Neural cell (in vitro differentiated cells): Measurements from ENCODE around the gene ATG2B. TPM values are rescaled to one million over a fixed set of nuclear protein-coding genes. Genes with fewer than 3 reads are reported as not detected.

Experiments used
- H2AFZ ChIP-seq: fragments of 200-600, 300-800 bp; sonication (generic), shearing (Covaris generic); 2 replicates; pipeline ENCODE4 v1.6.0; 2014; ENCODE audit warnings: low read depth, mild to moderate bottlenecking, antibody characterized with exemption, low read length, moderate library complexity
- H3F3A ChIP-seq: fragments of 200-600 bp; shearing (Covaris generic); 2 replicates; pipeline ENCODE4 v1.6.1; 2016; ENCODE audit warnings: mild to moderate bottlenecking, moderate library complexity, mixed read lengths, antibody characterized with exemption, low read length; ENCODE audit not compliant: insufficient read depth, poor library complexity, severe bottlenecking
- H3K27ac ChIP-seq: fragments of 200-600, 300-800 bp; sonication (generic), shearing (Covaris generic); 2 replicates; pipeline ENCODE4 v1.5.1; 2014; ENCODE audit warnings: mild to moderate bottlenecking, low read length, moderate library complexity
- H3K27me3 ChIP-seq: fragments of 300-800, 200-600 bp; sonication (generic), shearing (Covaris generic); 2 replicates; pipeline ENCODE4 v1.6.0; 2014; ENCODE audit warnings: mild to moderate bottlenecking, low read depth, low read length, moderate library complexity; ENCODE audit not compliant: insufficient read depth
- H3K36me3 ChIP-seq: fragments of 300-800, 200-600 bp; sonication (generic), shearing (Covaris generic); 2 replicates; pipeline ENCODE4 v1.5.1; 2014; ENCODE audit warnings: mild to moderate bottlenecking, antibody characterized with exemption, low read length, moderate library complexity; ENCODE audit not compliant: insufficient read depth
- H3K4me2 ChIP-seq: fragments of 300-800, 200-600 bp; sonication (generic), shearing (Covaris generic); 2 replicates; pipeline ENCODE4 v1.6.0; 2014; ENCODE audit warnings: mild to moderate bottlenecking, low read length
- H3K4me3 ChIP-seq: fragments of 300-800, 200-600 bp; sonication (generic), shearing (Covaris generic); 2 replicates; pipeline ENCODE4 v1.5.1; 2014; ENCODE audit warnings: mild to moderate bottlenecking, low read length, moderate library complexity
- H3K79me2 ChIP-seq: fragments of 200-600 bp; shearing (Covaris generic); replicated peaks from 2 replicates; pipeline ENCODE4 v1.6.0; 2014; ENCODE audit warnings: mild to moderate bottlenecking, low read length, moderate library complexity; ENCODE audit not compliant: insufficient read depth
- H3K9ac ChIP-seq: fragments of 300-800, 200-600 bp; sonication (generic), shearing (Covaris generic); 2 replicates; pipeline ENCODE4 v1.6.1; 2016; ENCODE audit warnings: mild to moderate bottlenecking, low read length, mixed read lengths
- H3K9me2 ChIP-seq: fragments of 200-600 bp; shearing (Covaris generic); 2 replicates; pipeline ENCODE4 v1.6.1; 2016; ENCODE audit warnings: mild to moderate bottlenecking, low read length, mixed read lengths; ENCODE audit not compliant: insufficient read depth
- H3K9me3 ChIP-seq: fragments of 200-600, 300-800 bp; sonication (generic), shearing (Covaris generic); 2 replicates; pipeline ENCODE4 v1.6.1; 2016; ENCODE audit warnings: mild to moderate bottlenecking, mixed run types, low read length, moderate library complexity, mixed read lengths
- H4K20me1 ChIP-seq: fragments of 200-600 bp; shearing (Covaris generic); 2 replicates; pipeline ENCODE4 v1.6.1; 2016; ENCODE audit warnings: mild to moderate bottlenecking, mixed run types; ENCODE audit not compliant: insufficient read depth
- CTCF ChIP-seq: fragments of 450-650 bp; IDR thresholded peaks from 2 replicates; pipeline ENCODE4 v1.5.1; 2014; ENCODE audit warnings: antibody characterized with exemption, mild to moderate bottlenecking, moderate library complexity; ENCODE audit not compliant: poor library complexity, severe bottlenecking
- EP300 ChIP-seq: fragments of 450-650 bp; conservative IDR thresholded peaks from 2 replicates; pipeline ENCODE4 v1.6.1; 2014; ENCODE audit warnings: antibody characterized with exemption, mild to moderate bottlenecking, moderate library complexity; ENCODE audit not compliant: poor library complexity, severe bottlenecking
- EZH2 ChIP-seq: fragments of 200-600, 300-800 bp; shearing (Covaris generic), sonication (generic); IDR thresholded peaks from 2 replicates; pipeline ENCODE4 v1.6.1; 2014; ENCODE audit warnings: antibody characterized with exemption, low read length, borderline replicate concordance, mild to moderate bottlenecking; ENCODE audit not compliant: insufficient read depth, poor library complexity, severe bottlenecking
- MXI1 ChIP-seq: fragments of 450-650 bp; conservative IDR thresholded peaks from 2 replicates; pipeline ENCODE4 v1.6.1; 2014; ENCODE audit warnings: antibody characterized with exemption, mild to moderate bottlenecking; ENCODE audit not compliant: poor library complexity, severe bottlenecking
- POLR2AphosphoS5 ChIP-seq: IDR thresholded peaks from 2 replicates; pipeline ENCODE4 v1.6.1; 2012
- RAD21 ChIP-seq: fragments of 450-650 bp; conservative IDR thresholded peaks from 2 replicates; pipeline ENCODE4 v1.6.1; 2014; ENCODE audit warnings: antibody characterized with exemption, mild to moderate bottlenecking, moderate library complexity
- REST ChIP-seq: IDR thresholded peaks from 2 replicates; pipeline ENCODE4 v1.6.1; 2012; ENCODE audit warnings: borderline replicate concordance
- SMC3 ChIP-seq: fragments of 450-650 bp; conservative IDR thresholded peaks from 2 replicates; pipeline ENCODE4 v1.6.1; 2014; ENCODE audit warnings: antibody characterized with exemption, mild to moderate bottlenecking, moderate library complexity; ENCODE audit not compliant: poor library complexity
- TAF1 ChIP-seq: IDR thresholded peaks from 2 replicates; pipeline ENCODE4 v1.6.1; 2012; ENCODE audit warnings: low read depth
- polyA plus RNA-seq: library from polyadenylated mRNA; depleted of rRNA; stranded (reverse); fragments of >200 nt; gene quantifications from 2 replicates; pipeline ENCODE4 v1.2.3, GENCODE V29; 2014

Gene ATG2B
- polyA plus RNA-seq, 1 donor from 2014 or later = 16.2 TPM

GRCh38 chr14:96352708-96353107 is 10.4 kb downstream of the ATG2B start:
- Histone ChIP-seq H3K27me3 (no peaks in the 10 kb centered on the region), H3K36me3 (no peaks in the 10 kb centered on the region), H3K9me2 (no peaks in the 10 kb centered on the region), H2AFZ (no peak overlapping the region), H3K79me2 (peaks cover 6% of the 10 kb centered on the region), H3K4me3 (no peak overlapping the region), H4K20me1 (no peaks in the 10 kb centered on the region), H3K4me2 (no peak overlapping the region), H3F3A (no peaks in the 10 kb centered on the region), H3K27ac (no peak overlapping the region), H3K9ac (no peak overlapping the region), H3K9me3 (no peaks in the 10 kb centered on the region)
- TF ChIP-seq EP300 (no peak), REST (no peak), CTCF (no peak), SMC3 (no peak), MXI1 (no peak), RAD21 (no peak), TAF1 (no peak), POLR2AphosphoS5 (no peak), EZH2 (no peak)

GRCh38 chr14:96351986-96352385 is 11.2 kb downstream of the ATG2B start:
- H3K27me3 ChIP-seq = no peaks in the 10 kb centered on the region
- H3K27ac ChIP-seq = no peak overlapping the region
- no peaks in the 10 kb centered on the region for H3K36me3 ChIP-seq
- TF ChIP-seq RAD21 = no peak
- H3K9me3 ChIP-seq = no peaks in the 10 kb centered on the region
- H4K20me1 ChIP-seq = no peaks in the 10 kb centered on the region
- H3K4me3 ChIP-seq = no peak overlapping the region
- H3K4me2 ChIP-seq = no peak overlapping the region
- no peaks in the 10 kb centered on the region for H3K79me2 ChIP-seq
- no peak overlapping the region for H2AFZ ChIP-seq
- H3K9ac ChIP-seq = no peak overlapping the region
- no peaks in the 10 kb centered on the region for H3F3A ChIP-seq
- no peaks in the 10 kb centered on the region for H3K9me2 ChIP-seq
